ENCODE results near the gene DPYD. TPM values are rescaled to one million over a fixed set of nuclear protein-coding genes. Genes with fewer than 3 reads are reported as not detected.

The DPYD gene
- total and polyA plus RNA-seq, 10 of the 15 experiments (the other 5 are each of a cell fraction or from before 2014, with no cell fraction given), result 5.7 to 23.8 (median 10.2) TPM

- no peak for DNase-seq (ENCODE audit: low read depth, low spot score)
- no peak for ATAC-seq
Measured at GRCh38 chr1:97685360-97685759, 235.5 kb downstream of the DPYD start.

DNA sequence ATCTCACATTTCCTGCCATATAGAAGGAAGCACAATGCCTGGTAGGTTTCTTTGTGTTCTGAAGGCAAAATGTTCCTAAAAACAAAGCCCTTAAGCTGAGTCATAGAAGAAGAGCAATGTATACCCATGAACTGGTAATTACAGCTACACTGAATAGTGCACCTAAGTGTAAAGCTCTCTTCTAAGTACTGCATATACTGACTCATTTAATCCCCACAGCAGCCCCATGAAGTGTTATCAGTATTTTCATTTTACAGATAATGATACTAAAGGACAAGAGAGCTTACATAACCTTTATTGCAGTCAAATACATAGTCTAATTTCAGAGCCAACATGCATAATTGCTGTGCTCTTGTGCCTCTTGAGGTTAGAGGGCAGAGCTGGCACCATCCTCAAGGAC, 239.9 kb downstream of the DPYD start:
- no peak overlapping the region for H3K27ac ChIP-seq (ENCODE audit: control insufficient read depth, insufficient read depth)
- FAIRE-seq, result no peak
- TF ChIP-seq BRCA1 (IDR thresholded peaks at IDR 0.05; ENCODE audit: low read depth, low read length), result no peak
- TF ChIP-seq, protein P1, sequence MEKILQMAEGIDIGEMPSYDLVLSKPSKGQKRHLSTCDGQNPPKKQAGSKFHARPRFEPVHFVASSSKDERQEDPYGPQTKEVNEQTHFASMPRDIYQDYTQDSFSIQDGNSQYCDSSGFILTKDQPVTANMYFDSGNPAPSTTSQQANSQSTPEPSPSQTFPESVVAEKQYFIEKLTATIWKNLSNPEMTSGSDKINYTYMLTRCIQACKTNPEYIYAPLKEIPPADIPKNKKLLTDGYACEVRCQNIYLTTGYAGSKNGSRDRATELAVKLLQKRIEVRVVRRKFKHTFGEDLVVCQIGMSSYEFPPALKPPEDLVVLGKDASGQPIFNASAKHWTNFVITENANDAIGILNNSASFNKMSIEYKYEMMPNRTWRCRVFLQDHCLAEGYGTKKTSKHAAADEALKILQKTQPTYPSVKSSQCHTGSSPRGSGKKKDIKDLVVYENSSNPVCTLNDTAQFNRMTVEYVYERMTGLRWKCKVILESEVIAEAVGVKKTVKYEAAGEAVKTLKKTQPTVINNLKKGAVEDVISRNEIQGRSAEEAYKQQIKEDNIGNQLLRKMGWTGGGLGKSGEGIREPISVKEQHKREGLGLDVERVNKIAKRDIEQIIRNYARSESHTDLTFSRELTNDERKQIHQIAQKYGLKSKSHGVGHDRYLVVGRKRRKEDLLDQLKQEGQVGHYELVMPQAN (conservative IDR thresholded peaks at IDR 0.05), result no peak
- no peak for TF ChIP-seq CBX5 (IDR thresholded peaks at IDR 0.05; ENCODE audit: low read depth)
- no peak for TF ChIP-seq CHD2 (IDR thresholded peaks at IDR 0.05; ENCODE audit: borderline replicate concordance, low read depth, low read length)
- no peak for TF ChIP-seq STAT3 (IDR thresholded peaks at IDR 0.05; ENCODE audit: low read depth, low read length)
- TF ChIP-seq, protein P2, sequence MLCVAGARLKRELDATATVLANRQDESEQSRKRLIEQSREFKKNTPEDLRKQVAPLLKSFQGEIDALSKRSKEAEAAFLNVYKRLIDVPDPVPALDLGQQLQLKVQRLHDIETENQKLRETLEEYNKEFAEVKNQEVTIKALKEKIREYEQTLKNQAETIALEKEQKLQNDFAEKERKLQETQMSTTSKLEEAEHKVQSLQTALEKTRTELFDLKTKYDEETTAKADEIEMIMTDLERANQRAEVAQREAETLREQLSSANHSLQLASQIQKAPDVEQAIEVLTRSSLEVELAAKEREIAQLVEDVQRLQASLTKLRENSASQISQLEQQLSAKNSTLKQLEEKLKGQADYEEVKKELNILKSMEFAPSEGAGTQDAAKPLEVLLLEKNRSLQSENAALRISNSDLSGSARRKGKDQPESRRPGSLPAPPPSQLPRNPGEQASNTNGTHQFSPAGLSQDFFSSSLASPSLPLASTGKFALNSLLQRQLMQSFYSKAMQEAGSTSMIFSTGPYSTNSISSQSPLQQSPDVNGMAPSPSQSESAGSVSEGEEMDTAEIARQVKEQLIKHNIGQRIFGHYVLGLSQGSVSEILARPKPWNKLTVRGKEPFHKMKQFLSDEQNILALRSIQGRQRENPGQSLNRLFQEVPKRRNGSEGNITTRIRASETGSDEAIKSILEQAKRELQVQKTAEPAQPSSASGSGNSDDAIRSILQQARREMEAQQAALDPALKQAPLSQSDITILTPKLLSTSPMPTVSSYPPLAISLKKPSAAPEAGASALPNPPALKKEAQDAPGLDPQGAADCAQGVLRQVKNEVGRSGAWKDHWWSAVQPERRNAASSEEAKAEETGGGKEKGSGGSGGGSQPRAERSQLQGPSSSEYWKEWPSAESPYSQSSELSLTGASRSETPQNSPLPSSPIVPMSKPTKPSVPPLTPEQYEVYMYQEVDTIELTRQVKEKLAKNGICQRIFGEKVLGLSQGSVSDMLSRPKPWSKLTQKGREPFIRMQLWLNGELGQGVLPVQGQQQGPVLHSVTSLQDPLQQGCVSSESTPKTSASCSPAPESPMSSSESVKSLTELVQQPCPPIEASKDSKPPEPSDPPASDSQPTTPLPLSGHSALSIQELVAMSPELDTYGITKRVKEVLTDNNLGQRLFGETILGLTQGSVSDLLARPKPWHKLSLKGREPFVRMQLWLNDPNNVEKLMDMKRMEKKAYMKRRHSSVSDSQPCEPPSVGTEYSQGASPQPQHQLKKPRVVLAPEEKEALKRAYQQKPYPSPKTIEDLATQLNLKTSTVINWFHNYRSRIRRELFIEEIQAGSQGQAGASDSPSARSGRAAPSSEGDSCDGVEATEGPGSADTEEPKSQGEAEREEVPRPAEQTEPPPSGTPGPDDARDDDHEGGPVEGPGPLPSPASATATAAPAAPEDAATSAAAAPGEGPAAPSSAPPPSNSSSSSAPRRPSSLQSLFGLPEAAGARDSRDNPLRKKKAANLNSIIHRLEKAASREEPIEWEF (IDR thresholded peaks at IDR 0.05; ENCODE audit: insufficient replicate concordance, low read depth, low read length), result no peak
- no peak for TF ChIP-seq SMARCA5 (IDR thresholded peaks at IDR 0.05)
- no peak for TF ChIP-seq HDGF (IDR thresholded peaks at IDR 0.05)

More at GRCh38 chr1:97685360-97685759, 235.5 kb downstream of the DPYD start:
- no TSS peak for BruUV-seq (replicated peaks)
- Histone ChIP-seq H3K36me3 (ENCODE audit: control insufficient read depth in 2 of 2, insufficient read depth in 2 of 2, low read length in 1 of 2) (no peaks in the 10 kb centered on the region), H3K27ac (ENCODE audit: control insufficient read depth, insufficient read depth) (no peak overlapping the region), H3K9me3 (replicated peaks; ENCODE audit: control insufficient read depth, insufficient read depth, low read length) (no peaks in the 10 kb centered on the region), H3K4me1 (ENCODE audit: control insufficient read depth, insufficient read depth, low read length) (no peaks in the 10 kb centered on the region), H4K20me1 (ENCODE audit: control insufficient read depth, insufficient read depth) (no peaks in the 10 kb centered on the region), H3K79me2 (ENCODE audit: control insufficient read depth, insufficient read depth, low read length) (no peaks in the 10 kb centered on the region), H3K27me3 (replicated peaks in 1 of 2; ENCODE audit: control insufficient read depth in 2 of 2, insufficient read depth in 2 of 2, low read length in 1 of 2) (no peaks in the 10 kb centered on the region), H3K9ac (ENCODE audit: control insufficient read depth, insufficient read depth, low read length) (no peak overlapping the region), H3K4me2 (ENCODE audit: control insufficient read depth, insufficient read depth) (no peak overlapping the region), H3K4me3 (no peak overlapping the region), H2AFZ (ENCODE audit: control insufficient read depth, low read depth, low read length) (no peak overlapping the region)
- intact Hi-C loops (cut with micrococcal nuclease; ENCODE audit: unreplicated experiment) (no loop called here), in situ Hi-C loops (cut with MboI) (no loop called here)
- ChIA-PET RAD21 (ENCODE audit: unreplicated experiment) (no interaction called here), SMC1A (ENCODE audit: uncharacterized antibody, unreplicated experiment) (no interaction called here), CTCF (interaction anchor here (1.1 kb wide), 1 partner anchor 9 kb away, joined by 3 read pairs; no protein-coding TSS in a partner anchor), POLR2A (no interaction called here)
- FAIRE-seq, result no peak
- TF ChIP-seq SPI1 (IDR thresholded peaks at IDR 0.05; ENCODE audit: borderline replicate concordance, insufficient read depth, low read depth, low read length) (peak; percentile 53; the same call in 1 of the 2 replicates), YY1 (IDR thresholded peaks at IDR 0.05; ENCODE audit: low read depth, low read length) (no peak), CREB1 (IDR thresholded peaks at IDR 0.05; ENCODE audit: low read depth) (no peak), EP300 (IDR thresholded peaks at IDR 0.05; ENCODE audit: borderline replicate concordance in 1 of 2, control insufficient read depth in 1 of 2, low read depth in 2 of 2, low read length in 2 of 2) (no peak)
- WGBS (ENCODE audit: insufficient coverage, insufficient replicate concordance, low lambda C conversion rate, missing lambda C conversion rate), result 0% methylated on average over 2 of the region's 2 CpGs

More for the DNA sequence above, 239.9 kb downstream of the DPYD start:
- DNase-seq (ENCODE audit: low read depth, low spot score) (no peak), ATAC-seq (peak; percentile 55)
- BruUV-seq (replicated peaks), result no TSS peak
- Histone ChIP-seq H3K4me2 (ENCODE audit: control insufficient read depth, insufficient read depth) (no peak overlapping the region), H4K20me1 (ENCODE audit: control insufficient read depth, insufficient read depth) (no peaks in the 10 kb centered on the region), H3K4me3 (no peak overlapping the region), H3K9me3 (replicated peaks; ENCODE audit: control insufficient read depth, insufficient read depth, low read length) (no peaks in the 10 kb centered on the region), H3K27me3 (replicated peaks in 1 of 2; ENCODE audit: control insufficient read depth in 2 of 2, insufficient read depth in 2 of 2, low read length in 1 of 2) (no peaks in the 10 kb centered on the region), H2AFZ (ENCODE audit: control insufficient read depth, low read depth, low read length) (no peak overlapping the region), H3K79me2 (ENCODE audit: control insufficient read depth, insufficient read depth, low read length) (no peaks in the 10 kb centered on the region), H3K36me3 (ENCODE audit: control insufficient read depth in 2 of 2, insufficient read depth in 2 of 2, low read length in 1 of 2) (no peaks in the 10 kb centered on the region), H3K4me1 (ENCODE audit: control insufficient read depth, insufficient read depth, low read length) (no peaks in the 10 kb centered on the region), H3K9ac (ENCODE audit: control insufficient read depth, insufficient read depth, low read length) (no peak overlapping the region)
- in situ Hi-C loops (cut with MboI), result no loop called here
- ChIA-PET POLR2A (no interaction called here), CTCF (no interaction called here), SMC1A (ENCODE audit: uncharacterized antibody, unreplicated experiment) (interaction anchor here (0.6 kb wide), 1 partner anchor 12 kb away, joined by 3 read pairs; no protein-coding TSS in a partner anchor), RAD21 (ENCODE audit: unreplicated experiment) (no interaction called here)
- intact Hi-C loops (cut with micrococcal nuclease; ENCODE audit: unreplicated experiment), result no loop called here

All from GM12878 (cell line).